A549 treated with AZD9567 at 1 μM for 4 hours (cell line): Measurements from ENCODE around the gene POU1F1. TPM values are rescaled to one million over a fixed set of nuclear protein-coding genes. Genes with fewer than 3 reads are reported as not detected.

ENCODE experiments used
- total RNA-seq: library from RNA; stranded (reverse); fragments of 200-300 nt; extraction: Qiagen RNA extraction; gene quantifications from 5 replicates; pipeline ENCODE4 v1.2.3, GENCODE V29; 2022; ENCODE audit not compliant: insufficient read depth

The POU1F1 gene
- not detected in 5 replicates for total RNA-seq

DNA sequence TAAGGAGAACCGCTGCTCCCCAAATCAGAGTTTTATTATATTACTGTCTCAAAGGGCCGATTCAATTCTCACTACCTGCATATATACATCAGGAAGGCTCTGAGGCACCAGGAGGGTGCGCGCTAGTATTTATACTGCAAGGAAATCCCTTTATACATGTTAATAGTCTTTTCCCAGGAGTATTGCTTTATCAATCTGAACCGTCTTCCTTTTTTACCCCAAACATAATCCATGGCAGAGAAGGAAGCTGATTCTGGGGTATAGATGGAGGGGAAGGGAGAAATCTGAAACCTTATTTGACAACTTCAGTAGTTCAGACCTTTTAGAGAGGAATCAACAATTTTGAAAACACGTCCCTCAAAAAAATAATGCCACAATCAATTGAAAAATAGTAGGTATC is at the start of gene POU1F1:
POU1F1 (minus strand) TSS at position 101 of the 400 bp plus-strand sequence. CDS start 122 bp downstream, outside the sequence.

GRCh38 chr3:87227104-87227834 is 49.1 kb downstream of the POU1F1 start, which contains the start of gene CHMP2B:
CHMP2B (plus strand) TSS chr3:87227309; CDS start chr3:87227523, 214 bp downstream.

Other genes with a start within 250 kb of the POU1F1 start
- gene CHMP2B, start 49.3 kb downstream of the POU1F1 start, total RNA-seq: 92.3 to 107 TPM (median 98.7 TPM) in 5 replicates